ENCODE data around the gene DIPK1C.

DNA sequence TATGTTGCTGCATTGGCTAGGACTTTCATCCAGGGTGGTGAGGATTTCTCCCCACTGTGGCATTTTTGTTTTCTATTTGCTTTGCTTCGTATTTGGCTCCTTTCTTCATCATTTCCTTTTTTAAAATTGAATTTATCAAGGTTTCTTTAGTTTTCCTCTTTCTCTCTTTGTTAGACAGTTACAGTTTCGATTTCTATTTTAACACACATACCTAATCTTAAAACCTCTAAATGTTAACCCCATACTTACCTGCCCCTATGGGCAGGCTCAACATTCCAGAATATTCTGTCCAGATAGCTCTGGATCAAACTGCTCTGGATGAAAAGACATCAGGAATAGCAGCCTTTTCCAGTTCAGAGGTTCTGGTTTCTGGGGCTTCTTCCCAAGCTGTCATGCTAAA, 49.2 kb downstream of the DIPK1C start:
- TF ChIP-seq, protein P1, sequence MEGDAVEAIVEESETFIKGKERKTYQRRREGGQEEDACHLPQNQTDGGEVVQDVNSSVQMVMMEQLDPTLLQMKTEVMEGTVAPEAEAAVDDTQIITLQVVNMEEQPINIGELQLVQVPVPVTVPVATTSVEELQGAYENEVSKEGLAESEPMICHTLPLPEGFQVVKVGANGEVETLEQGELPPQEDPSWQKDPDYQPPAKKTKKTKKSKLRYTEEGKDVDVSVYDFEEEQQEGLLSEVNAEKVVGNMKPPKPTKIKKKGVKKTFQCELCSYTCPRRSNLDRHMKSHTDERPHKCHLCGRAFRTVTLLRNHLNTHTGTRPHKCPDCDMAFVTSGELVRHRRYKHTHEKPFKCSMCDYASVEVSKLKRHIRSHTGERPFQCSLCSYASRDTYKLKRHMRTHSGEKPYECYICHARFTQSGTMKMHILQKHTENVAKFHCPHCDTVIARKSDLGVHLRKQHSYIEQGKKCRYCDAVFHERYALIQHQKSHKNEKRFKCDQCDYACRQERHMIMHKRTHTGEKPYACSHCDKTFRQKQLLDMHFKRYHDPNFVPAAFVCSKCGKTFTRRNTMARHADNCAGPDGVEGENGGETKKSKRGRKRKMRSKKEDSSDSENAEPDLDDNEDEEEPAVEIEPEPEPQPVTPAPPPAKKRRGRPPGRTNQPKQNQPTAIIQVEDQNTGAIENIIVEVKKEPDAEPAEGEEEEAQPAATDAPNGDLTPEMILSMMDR (IDR thresholded peaks at IDR 0.05): no peak
- TF ChIP-seq POLR2AphosphoS5 (IDR thresholded peaks at IDR 0.05; ENCODE audit: insufficient read depth in 1 of 2, low read depth in 1 of 2): no peak
- no peak for TF ChIP-seq POLR2A (IDR thresholded peaks at IDR 0.05)

Measured in vagina (tissue), 2 donors.